Measurements from ENCODE around the gene CACNA1E.

The CACNA1E gene

GRCh38 chr1:181714428-181714827 lies 231.1 kb downstream of the CACNA1E start:
- DNase-seq: no peak

- DNase-seq: no peak
These were observed 234.7 kb downstream of the CACNA1E start for GRCh38 chr1:181718034-181718433.

GRCh38 chr1:181726320-181727012 lies 243.1 kb downstream of the CACNA1E start:
- DNase-seq: no peak

- no peak for DNase-seq
These were observed 247.3 kb downstream of the CACNA1E start for GRCh38 chr1:181730606-181731005.

- DNase-seq: no peak
These were observed 249.1 kb downstream of the CACNA1E start for GRCh38 chr1:181732218-181732990.

- DNase-seq: no peak
These were observed 250.2 kb downstream of the CACNA1E start for GRCh38 chr1:181733486-181733885.

- DNase-seq: no peak
These were observed 253.7 kb downstream of the CACNA1E start for GRCh38 chr1:181737056-181737455.

- DNase-seq: no peak
These were observed 255.9 kb downstream of the CACNA1E start for GRCh38 chr1:181739214-181739613.

GRCh38 chr1:181742426-181742825 lies 259.1 kb downstream of the CACNA1E start:
- DNase-seq: no peak

- no peak for DNase-seq
These were observed 260.6 kb downstream of the CACNA1E start for GRCh38 chr1:181743878-181744312.

- no peak for DNase-seq
These were observed 262.9 kb downstream of the CACNA1E start for GRCh38 chr1:181746224-181746623.

GRCh38 chr1:181748013-181748412 lies 264.7 kb downstream of the CACNA1E start:
- DNase-seq: no peak

GRCh38 chr1:181754103-181754502 lies 270.8 kb downstream of the CACNA1E start:
- no peak for DNase-seq

GRCh38 chr1:181759481-181759880 lies 276.2 kb downstream of the CACNA1E start:
- DNase-seq: no peak

- DNase-seq: no peak
These were observed 280.4 kb downstream of the CACNA1E start for GRCh38 chr1:181763736-181764135.

- no peak for DNase-seq
These were observed 282.2 kb downstream of the CACNA1E start for GRCh38 chr1:181765451-181766026.

GRCh38 chr1:181767001-181767708 lies 283.8 kb downstream of the CACNA1E start:
- no peak for DNase-seq

- no peak for DNase-seq
These were observed 285.1 kb downstream of the CACNA1E start for GRCh38 chr1:181768211-181768929.

GRCh38 chr1:181768930-181769280 lies 285.6 kb downstream of the CACNA1E start:
- DNase-seq: no peak

- DNase-seq: no peak
These were observed 286.5 kb downstream of the CACNA1E start for GRCh38 chr1:181769846-181770245.

GRCh38 chr1:181772714-181773113 lies 289.4 kb downstream of the CACNA1E start:
- no peak for DNase-seq

- no peak for DNase-seq
These were observed 292.7 kb downstream of the CACNA1E start for GRCh38 chr1:181776044-181776443.

- DNase-seq: no peak
These were observed 294.0 kb downstream of the CACNA1E start for GRCh38 chr1:181777286-181777685.
